ENCODE measurements around the gene DYNC1I2. TPM values are rescaled to one million over a fixed set of nuclear protein-coding genes. Genes with fewer than 3 reads are reported as not detected.
A peak's percentile ranks its signal among the peaks of the same experiment; 100 is the strongest.

DYNC1I2 gene
- total and polyA plus RNA-seq, 2 experiments from 2014 or later, result 74.3 to 118 TPM

DNA sequence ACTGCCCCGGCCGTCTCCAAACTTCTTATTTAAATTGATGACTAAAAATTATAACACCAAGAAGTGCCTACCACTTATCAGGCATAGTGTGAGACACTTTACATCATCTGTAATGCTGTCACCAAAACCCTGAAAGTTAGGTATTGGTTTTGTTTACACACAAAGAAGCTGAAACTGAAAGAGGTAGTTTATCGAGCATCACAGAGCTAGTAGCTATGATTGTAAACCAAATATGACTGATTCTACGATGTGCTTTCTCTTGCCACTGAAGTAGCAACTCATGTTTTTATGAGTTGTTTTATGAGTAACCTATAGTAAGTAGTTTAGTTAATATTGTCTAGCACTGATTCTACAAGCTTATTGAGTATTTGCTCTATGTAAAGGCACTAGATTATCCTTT lies 31.5 kb downstream of the DYNC1I2 start:
- H3K9me2 ChIP-seq (ENCODE audit: insufficient read depth), result no peaks in the 10 kb centered on the region
- no peak for DNase-seq
- H3K4me3 ChIP-seq, result no peak overlapping the region
- H3K27ac ChIP-seq, result no peak overlapping the region
- H3K4me1 ChIP-seq (ENCODE audit: insufficient read depth), result peaks cover 2% of the 10 kb centered on the region; the same call in 1 of the 2 replicates
- peaks cover 44% of the 10 kb centered on the region for H3K79me2 ChIP-seq (ENCODE audit: insufficient read depth)
- no peak overlapping the region for H3K9ac ChIP-seq
- H3K27me3 ChIP-seq (replicated peaks; ENCODE audit: insufficient read depth), result no peaks in the 10 kb centered on the region
- peaks cover 54% of the 10 kb centered on the region for H3K36me3 ChIP-seq (ENCODE audit: low read depth)
- in situ Hi-C loops (cut with MboI), result no loop called here
- no peaks in the 10 kb centered on the region for H3K9me3 ChIP-seq (ENCODE audit: low read depth)
- H2AFZ ChIP-seq, result no peak overlapping the region
- H3F3A ChIP-seq (ENCODE audit: insufficient read depth), result no peaks in the 10 kb centered on the region
- 94 to 98% methylated on average over 4 of the region's 4 CpGs for WGBS, 2 experiments (ENCODE audit: low coverage in 1 of 2, low lambda C conversion rate in 2 of 2, missing lambda C conversion rate in 2 of 2)
- H3K4me2 ChIP-seq (ENCODE audit: unreplicated experiment), result no peak overlapping the region
- H4K20me1 ChIP-seq (ENCODE audit: insufficient read depth), result no peaks in the 10 kb centered on the region
- TF ChIP-seq EZH2 (IDR thresholded peaks at IDR 0.05; ENCODE audit: insufficient read depth, poor library complexity, severe bottlenecking), result no peak
- no peak for TF ChIP-seq EZH2phosphoT487 (IDR thresholded peaks at IDR 0.05; ENCODE audit: insufficient read depth, low read depth)

DNA sequence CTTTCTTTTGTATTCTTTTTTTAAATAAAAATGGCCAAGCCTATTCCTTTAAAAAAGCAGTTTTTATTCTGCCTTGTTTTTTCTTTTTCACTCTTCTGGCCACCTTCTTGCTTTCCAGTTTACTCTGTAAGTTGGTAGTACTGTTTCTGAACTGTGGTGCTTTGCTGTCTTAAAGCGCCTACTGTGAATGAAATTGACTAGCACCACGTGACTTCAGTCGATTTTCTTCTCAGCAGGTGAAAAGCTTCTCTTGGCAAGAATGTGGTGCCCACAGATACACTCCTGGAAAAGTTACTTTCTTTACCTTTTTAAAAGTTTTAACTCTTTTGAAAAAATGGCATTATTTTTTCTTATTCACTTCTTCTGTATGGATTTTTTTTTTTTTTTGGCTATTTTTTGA lies 32.4 kb downstream of the DYNC1I2 start:
- no peak overlapping the region for H3K27ac ChIP-seq
- WGBS, 2 experiments (ENCODE audit: low coverage in 1 of 2, low lambda C conversion rate in 2 of 2, missing lambda C conversion rate in 2 of 2), result 80 to 90% methylated on average over 3 of the region's 3 CpGs
- H2AFZ ChIP-seq, result no peak overlapping the region
- no peaks in the 10 kb centered on the region for H3F3A ChIP-seq (ENCODE audit: insufficient read depth)
- in situ Hi-C loops (cut with MboI), result no loop called here
- H4K20me1 ChIP-seq (ENCODE audit: insufficient read depth), result no peaks in the 10 kb centered on the region
- peaks cover 41% of the 10 kb centered on the region for H3K79me2 ChIP-seq (ENCODE audit: insufficient read depth)
- H3K4me3 ChIP-seq, result no peak overlapping the region
- no peak for DNase-seq
- no peaks in the 10 kb centered on the region for H3K4me1 ChIP-seq (ENCODE audit: insufficient read depth)
- no peak overlapping the region for H3K9ac ChIP-seq
- H3K9me2 ChIP-seq (ENCODE audit: insufficient read depth), result no peaks in the 10 kb centered on the region
- TF ChIP-seq EZH2phosphoT487 (IDR thresholded peaks at IDR 0.05; ENCODE audit: insufficient read depth, low read depth), result no peak
- no peak overlapping the region for H3K4me2 ChIP-seq (ENCODE audit: unreplicated experiment)
- peaks cover 55% of the 10 kb centered on the region for H3K36me3 ChIP-seq (ENCODE audit: low read depth)
- H3K9me3 ChIP-seq (ENCODE audit: low read depth), result no peaks in the 10 kb centered on the region
- H3K27me3 ChIP-seq (replicated peaks; ENCODE audit: insufficient read depth), result no peaks in the 10 kb centered on the region

DNA sequence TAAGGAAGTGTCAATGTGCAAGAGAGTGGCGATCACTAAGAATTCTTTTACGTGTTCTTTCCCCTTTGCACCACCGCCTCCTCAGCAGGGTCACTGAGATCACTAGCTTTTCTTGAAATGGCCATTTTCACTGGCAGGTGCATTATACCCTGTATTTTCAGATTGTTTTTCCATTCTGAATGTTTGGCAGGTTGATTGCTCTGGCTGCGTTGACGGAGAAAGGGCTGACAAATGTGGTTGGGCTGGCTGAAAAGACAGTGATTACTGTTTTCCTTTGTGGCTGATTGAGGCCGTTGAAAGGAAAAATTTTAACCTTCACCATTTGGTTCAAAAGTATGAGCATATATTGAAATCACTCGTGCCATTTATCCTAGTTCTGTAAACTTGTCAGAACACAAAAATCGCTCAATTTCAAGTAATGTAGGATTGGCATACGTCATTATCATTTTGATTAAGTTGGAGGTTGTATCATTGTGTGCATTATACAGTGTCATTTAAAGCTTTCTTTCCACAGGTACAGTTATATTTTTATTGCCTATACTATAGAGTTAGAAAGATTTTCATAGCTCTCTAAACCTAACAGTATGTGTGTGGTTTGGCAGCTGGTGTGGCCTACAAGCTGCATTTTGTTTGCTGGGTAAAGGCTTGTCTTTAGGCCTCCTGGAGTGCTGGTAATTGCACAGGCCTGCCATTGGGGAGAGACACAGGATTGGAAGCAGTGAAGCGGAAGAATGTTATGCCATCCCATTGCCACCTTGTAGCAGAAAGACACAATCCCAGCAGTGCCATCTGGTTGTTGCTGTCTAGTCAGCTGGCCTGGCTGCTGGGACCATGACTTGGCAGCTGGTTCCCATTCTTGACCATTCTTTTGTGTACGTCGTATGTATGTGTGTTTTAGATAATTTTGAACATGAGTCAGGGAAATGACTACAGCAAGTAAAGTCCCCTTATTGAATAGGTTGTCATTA lies 36.7 kb downstream of the DYNC1I2 start:
- Histone ChIP-seq H3K27ac (no peak overlapping the region), H3K4me1 (ENCODE audit: insufficient read depth) (peaks cover 6% of the 10 kb centered on the region), H3K9ac (no peak overlapping the region), H3K4me3 (no peak overlapping the region), H3K36me3 (ENCODE audit: low read depth) (peaks cover 61% of the 10 kb centered on the region), H3K27me3 (replicated peaks; ENCODE audit: insufficient read depth) (no peaks in the 10 kb centered on the region), H3K79me2 (ENCODE audit: insufficient read depth) (peaks cover 23% of the 10 kb centered on the region), H3K4me2 (ENCODE audit: unreplicated experiment) (no peak overlapping the region), H2AFZ (no peak overlapping the region), H4K20me1 (ENCODE audit: insufficient read depth) (no peaks in the 10 kb centered on the region), H3K9me2 (ENCODE audit: insufficient read depth) (no peaks in the 10 kb centered on the region), H3F3A (ENCODE audit: insufficient read depth) (no peaks in the 10 kb centered on the region), H3K9me3 (ENCODE audit: low read depth) (no peaks in the 10 kb centered on the region)
- no peak for DNase-seq
- no peak for TF ChIP-seq EZH2 (IDR thresholded peaks at IDR 0.05; ENCODE audit: insufficient read depth, poor library complexity, severe bottlenecking)
- TF ChIP-seq EZH2phosphoT487 (IDR thresholded peaks at IDR 0.05; ENCODE audit: insufficient read depth, low read depth), result no peak
- in situ Hi-C loops (cut with MboI), result no loop called here
- 82 to 86% methylated on average over 12 of the region's 12 CpGs for WGBS, 2 experiments (ENCODE audit: low coverage in 1 of 2, low lambda C conversion rate in 2 of 2, missing lambda C conversion rate in 2 of 2)

- no peak for TF ChIP-seq EZH2 (IDR thresholded peaks at IDR 0.05; ENCODE audit: insufficient read depth, poor library complexity, severe bottlenecking)
- TF ChIP-seq EZH2phosphoT487 (IDR thresholded peaks at IDR 0.05; ENCODE audit: insufficient read depth, low read depth), result no peak
- DNase-seq, result peak; percentile 31
- Histone ChIP-seq H3K4me1 (ENCODE audit: insufficient read depth) (peaks cover 6% of the 10 kb centered on the region), H3K9me3 (ENCODE audit: low read depth) (no peaks in the 10 kb centered on the region), H2AFZ (no peak overlapping the region), H3K27me3 (replicated peaks; ENCODE audit: insufficient read depth) (no peaks in the 10 kb centered on the region), H4K20me1 (ENCODE audit: insufficient read depth) (no peaks in the 10 kb centered on the region), H3K79me2 (ENCODE audit: insufficient read depth) (peaks cover 15% of the 10 kb centered on the region; the same call in 1 of the 2 replicates), H3K27ac (no peak overlapping the region), H3K9ac (no peak overlapping the region), H3K36me3 (ENCODE audit: low read depth) (peaks cover 68% of the 10 kb centered on the region), H3K9me2 (ENCODE audit: insufficient read depth) (no peaks in the 10 kb centered on the region), H3K4me2 (ENCODE audit: unreplicated experiment) (peak overlapping the region; percentile 6), H3F3A (ENCODE audit: insufficient read depth) (no peaks in the 10 kb centered on the region), H3K4me3 (no peak overlapping the region)
- WGBS, 2 experiments (ENCODE audit: low coverage in 1 of 2, low lambda C conversion rate in 2 of 2, missing lambda C conversion rate in 2 of 2), result 38 to 46% methylated on average over 1 of the region's 1 CpG
- in situ Hi-C loops (cut with MboI), result no loop called here
Observed at GRCh38 chr2:171726847-171727450, 39.7 kb downstream of the DYNC1I2 start.

Data from GM23248 (cell line).